SJCRH30 (cell line): Measurements from ENCODE around the gene TTLL7. TPM values are rescaled to one million over a fixed set of nuclear protein-coding genes. Genes with fewer than 3 reads are reported as not detected.
A peak's percentile ranks its signal among the peaks of the same experiment; 100 is the strongest.
"Not testable (repeated sequence)": the region's sequence is repeated elsewhere in the genome, so short reads cannot be mapped to it uniquely, and the experiment has no call there.

Source experiments
- DNase-seq, 2 experiments: peaks; one replicate each; pipeline ENCODE4 v3.0.0-alpha.2; 2015 to 2020
- H3K27ac ChIP-seq: fragments of 250-450 bp; sonication (Bioruptor Pico); 2 replicates; pipeline ENCODE4 v1.5.1; 2020; ENCODE audit warnings: mild to moderate bottlenecking, moderate library complexity
- H3K27me3 ChIP-seq: fragments of 250-450 bp; sonication (Bioruptor Pico); 2 replicates; pipeline ENCODE4 v1.5.1; 2020; ENCODE audit warnings: mild to moderate bottlenecking, moderate library complexity
- H3K36me3 ChIP-seq: fragments of 250-450 bp; sonication (Bioruptor Pico); 2 replicates; pipeline ENCODE4 v1.5.1; 2020; ENCODE audit warnings: mild to moderate bottlenecking, moderate library complexity
- H3K4me1 ChIP-seq: fragments of 250-450 bp; sonication (Bioruptor Pico); 2 replicates; pipeline ENCODE4 v1.5.1; 2020; ENCODE audit warnings: mild to moderate bottlenecking, moderate library complexity
- H3K4me3 ChIP-seq: fragments of 250-450 bp; sonication (Bioruptor Pico); 2 replicates; pipeline ENCODE4 v1.5.1; 2020; ENCODE audit warnings: mild to moderate bottlenecking, moderate library complexity
- H3K9me3 ChIP-seq: fragments of 250-450 bp; sonication (Bioruptor Pico); replicated peaks from 2 replicates; pipeline ENCODE4 v1.5.1; 2020; ENCODE audit warnings: mild to moderate bottlenecking, moderate library complexity
- total RNA-seq: library from RNA; depleted of rRNA; stranded (reverse); fragments of >200 nt; shearing (Covaris generic); gene quantifications from 2 replicates; pipeline ENCODE4 v1.2.3, GENCODE V29; 2014

TTLL7 gene
- total RNA-seq, 1 experiment from 2014 or later, result 25.2 TPM

DNA sequence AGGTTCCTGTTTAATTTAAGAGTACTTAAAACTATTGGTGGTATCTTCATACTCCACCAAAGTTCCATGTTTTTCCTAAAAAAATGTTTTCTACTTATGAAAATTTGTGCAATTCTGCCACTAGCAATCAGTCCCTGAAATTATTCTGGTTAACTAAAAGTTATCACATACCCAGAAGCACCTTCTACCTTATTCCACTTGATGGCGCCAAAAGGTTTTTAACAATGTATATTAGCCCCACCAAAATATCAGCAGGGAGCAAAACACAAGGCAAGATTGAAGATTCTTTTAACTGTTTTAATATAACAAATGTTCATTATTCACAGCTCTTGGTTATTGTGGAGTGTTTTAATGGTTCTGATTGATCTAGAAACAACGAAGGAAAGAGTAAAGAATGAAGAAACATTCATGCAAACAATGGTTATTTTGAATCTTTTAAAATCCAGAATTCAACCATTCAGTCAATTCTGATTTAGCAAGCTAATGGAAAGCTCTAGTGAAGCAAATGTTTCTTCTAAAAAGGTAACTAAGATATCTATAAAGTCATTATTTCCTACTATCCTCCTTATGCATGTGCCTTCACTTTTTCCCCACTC lies 67.2 kb downstream of the TTLL7 start:
- H3K4me1 ChIP-seq, result no peaks in the 10 kb centered on the region
- peak; percentile 24 to 74 for DNase-seq
- H3K4me3 ChIP-seq, result no peak overlapping the region
- H3K9me3 ChIP-seq, result no peaks in the 10 kb centered on the region
- H3K27me3 ChIP-seq, result no peaks in the 10 kb centered on the region
- no peak overlapping the region for H3K27ac ChIP-seq
- H3K36me3 ChIP-seq, result peaks cover 17% of the 10 kb centered on the region

DNA sequence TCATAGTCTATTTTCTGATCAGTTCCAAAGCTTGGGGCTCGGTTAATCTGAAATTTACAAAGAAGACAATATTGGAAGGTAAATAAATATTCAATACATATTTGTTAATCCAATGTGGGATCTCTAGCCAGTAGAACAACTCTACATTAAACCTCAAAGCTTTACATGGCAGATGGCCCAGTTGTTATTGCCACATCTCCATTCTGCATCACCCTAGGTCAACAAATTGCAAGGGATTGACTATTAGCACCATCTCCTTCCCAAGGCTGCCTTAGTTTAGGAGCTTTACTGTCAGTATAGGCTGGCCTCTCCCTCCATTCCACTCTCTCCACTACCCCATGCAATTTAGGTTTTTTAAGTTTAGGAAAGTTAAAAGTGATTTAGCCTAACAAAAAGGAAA lies 69.7 kb downstream of the TTLL7 start:
- DNase-seq, result no peak

DNA sequence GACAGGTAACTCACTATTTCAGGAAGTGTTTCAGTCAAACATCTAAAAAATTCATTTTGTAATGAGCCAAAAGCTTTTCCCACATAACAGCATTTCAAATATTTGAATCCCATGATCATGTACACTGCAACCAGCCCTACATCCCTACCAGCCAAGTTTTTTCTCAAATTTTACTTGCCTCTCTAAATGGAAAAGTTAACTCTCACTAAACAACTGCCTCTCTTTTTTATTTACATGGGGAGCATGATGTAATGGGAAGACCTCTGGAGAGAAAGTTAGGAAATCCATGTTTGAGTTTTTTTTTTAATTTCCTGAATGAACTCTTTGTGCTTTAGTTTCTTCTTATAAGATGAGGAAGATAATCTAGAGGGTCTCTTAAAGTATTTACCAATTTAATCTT lies 70.5 kb downstream of the TTLL7 start:
- DNase-seq, result no peak
- Histone ChIP-seq H3K4me1 (no peaks in the 10 kb centered on the region), H3K9me3 (no peaks in the 10 kb centered on the region), H3K4me3 (no peak overlapping the region), H3K27me3 (no peaks in the 10 kb centered on the region), H3K27ac (no peak overlapping the region), H3K36me3 (peaks cover 13% of the 10 kb centered on the region)

More for the DNA sequence above, 69.7 kb downstream of the TTLL7 start:
- H3K9me3 ChIP-seq, result no peaks in the 10 kb centered on the region
- H3K36me3 ChIP-seq, result peaks cover 13% of the 10 kb centered on the region
- H3K4me1 ChIP-seq, result no peaks in the 10 kb centered on the region
- H3K27ac ChIP-seq, result no peak overlapping the region
- no peaks in the 10 kb centered on the region for H3K27me3 ChIP-seq
- H3K4me3 ChIP-seq, result no peak overlapping the region

DNA sequence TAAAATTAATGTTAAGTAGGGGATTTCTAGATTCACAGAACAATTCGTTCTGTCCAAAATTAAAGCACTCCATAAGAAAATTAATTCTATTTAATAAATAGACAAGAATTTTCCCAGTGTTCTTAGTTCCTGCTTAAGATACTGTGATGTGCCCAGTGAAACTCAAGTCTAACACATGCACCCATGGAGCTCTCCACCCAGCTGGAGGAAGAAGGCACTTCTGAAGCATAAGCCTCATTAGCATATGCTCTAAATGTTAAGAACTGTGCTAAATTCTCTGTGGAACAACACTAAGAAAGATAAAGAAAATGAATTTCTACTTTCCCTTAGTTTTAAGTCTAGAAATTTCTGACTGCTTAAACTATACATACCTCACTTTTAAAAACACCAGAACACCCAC lies 71.2 kb downstream of the TTLL7 start:
- no peaks in the 10 kb centered on the region for H3K27me3 ChIP-seq
- no peak for DNase-seq
- no peak overlapping the region for H3K27ac ChIP-seq
- peaks cover 9% of the 10 kb centered on the region for H3K36me3 ChIP-seq
- H3K9me3 ChIP-seq, result no peaks in the 10 kb centered on the region
- H3K4me3 ChIP-seq, result no peak overlapping the region
- no peaks in the 10 kb centered on the region for H3K4me1 ChIP-seq

DNA sequence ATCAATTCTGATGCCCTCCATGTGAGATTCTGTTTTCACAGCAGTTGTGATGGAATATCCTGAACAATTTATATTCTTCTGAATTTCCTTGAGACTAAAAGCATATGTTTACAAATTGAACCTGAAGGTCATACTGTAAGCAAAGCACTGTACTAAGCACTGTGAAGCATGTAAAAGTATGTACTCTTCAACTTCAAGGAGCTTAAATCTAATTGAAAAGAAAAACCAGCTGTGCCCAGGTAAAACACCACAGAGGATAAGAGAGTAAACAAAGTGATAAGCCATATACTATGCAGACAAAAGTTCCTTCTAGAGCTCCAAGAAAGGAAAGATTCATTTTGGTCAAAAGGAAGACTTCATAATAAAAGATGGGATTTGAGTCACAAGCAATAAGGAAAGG lies 71.9 kb downstream of the TTLL7 start:
- Histone ChIP-seq H3K9me3 (no peaks in the 10 kb centered on the region), H3K36me3 (peaks cover 12% of the 10 kb centered on the region), H3K27me3 (no peaks in the 10 kb centered on the region), H3K4me3 (no peak overlapping the region), H3K4me1 (no peaks in the 10 kb centered on the region), H3K27ac (no peak overlapping the region)
- no peak for DNase-seq

DNA sequence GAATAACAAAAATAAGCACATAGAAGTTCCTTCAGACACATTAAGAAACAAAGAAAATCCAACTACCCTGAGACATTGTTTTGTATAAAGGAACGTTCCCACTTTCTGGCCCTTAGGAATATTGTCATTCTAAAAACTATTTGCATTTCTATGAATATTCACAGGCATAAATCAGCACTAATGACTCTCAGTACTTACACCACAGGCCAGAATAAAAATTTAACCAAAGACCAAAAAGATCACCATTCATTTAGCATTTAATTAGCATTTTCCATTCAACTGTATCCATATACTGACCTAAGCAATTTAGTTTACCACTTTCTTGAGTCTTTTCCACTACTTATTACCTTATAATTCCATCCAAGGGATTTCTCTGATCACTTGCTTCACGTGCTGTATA lies 75.4 kb downstream of the TTLL7 start:
- Histone ChIP-seq H3K36me3 (peaks cover 22% of the 10 kb centered on the region), H3K9me3 (no peaks in the 10 kb centered on the region), H3K27ac (no peak overlapping the region), H3K4me1 (no peaks in the 10 kb centered on the region), H3K4me3 (no peak overlapping the region), H3K27me3 (no peaks in the 10 kb centered on the region)
- no peak for DNase-seq

DNA sequence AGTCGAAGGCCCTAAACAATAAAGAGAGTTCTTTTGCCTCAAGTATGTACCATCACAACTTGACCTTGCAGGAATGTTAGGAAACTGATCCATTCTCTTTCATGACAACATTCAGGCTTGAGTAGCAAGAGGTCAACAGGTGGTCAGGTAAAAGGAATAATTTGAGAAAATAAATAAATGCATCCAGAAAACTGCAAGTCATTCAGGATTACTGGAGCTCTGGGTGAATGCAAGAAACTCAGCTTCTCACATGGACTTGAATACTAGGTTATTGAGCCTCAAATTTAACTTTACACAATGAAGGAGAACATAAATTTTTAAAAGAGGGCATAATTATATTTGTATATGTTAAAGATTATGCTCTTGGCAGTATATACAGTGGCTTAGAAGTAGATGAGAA lies 76.5 kb downstream of the TTLL7 start:
- Histone ChIP-seq H3K27ac (no peak overlapping the region), H3K9me3 (no peaks in the 10 kb centered on the region), H3K4me3 (no peak overlapping the region), H3K27me3 (no peaks in the 10 kb centered on the region), H3K4me1 (no peaks in the 10 kb centered on the region), H3K36me3 (peaks cover 20% of the 10 kb centered on the region)
- DNase-seq, result no peak

DNA sequence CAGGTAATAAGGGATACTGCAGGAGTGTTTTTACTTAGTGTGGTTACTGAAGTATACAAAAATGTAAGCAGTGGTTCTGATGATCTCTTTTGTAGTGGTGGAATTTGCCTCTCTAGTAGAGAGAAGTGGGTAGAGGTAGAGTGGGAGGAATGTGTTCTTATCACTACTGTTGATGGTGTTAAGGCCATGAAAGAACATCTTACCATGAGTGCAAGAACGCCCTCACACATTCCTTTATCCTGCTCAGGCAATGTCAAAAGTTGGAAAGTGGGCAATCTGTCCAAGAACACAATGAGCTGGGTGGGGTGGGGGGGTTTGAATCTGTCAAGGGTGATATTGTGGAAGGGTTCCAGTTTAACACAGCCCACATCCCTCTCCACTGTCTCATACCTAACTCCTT lies 78.6 kb downstream of the TTLL7 start:
- Histone ChIP-seq H3K4me1 (no peaks in the 10 kb centered on the region), H3K4me3 (no peak overlapping the region), H3K36me3 (peaks cover 33% of the 10 kb centered on the region), H3K27ac (no peak overlapping the region), H3K27me3 (no peaks in the 10 kb centered on the region), H3K9me3 (peaks cover 3% of the 10 kb centered on the region; the same call in 1 of the 2 replicates)
- no peak for DNase-seq

DNA sequence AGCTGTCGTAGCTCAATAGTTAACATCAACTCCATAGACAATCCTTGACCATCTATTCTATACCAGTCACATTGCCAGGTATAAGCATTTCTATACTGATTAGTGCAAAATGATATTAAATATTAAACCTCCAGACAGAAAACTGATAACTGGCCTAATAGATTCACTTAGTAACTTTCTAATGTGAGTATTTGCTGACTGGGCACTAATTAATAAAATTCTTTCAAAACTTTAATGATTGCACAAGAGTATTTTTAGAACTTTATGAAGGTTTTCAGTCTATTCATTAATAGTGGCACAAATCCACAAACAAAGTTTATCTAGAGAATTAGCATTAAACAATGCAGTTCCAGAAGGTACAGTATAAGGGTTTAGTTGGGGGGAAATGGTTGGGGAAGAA lies 79.1 kb downstream of the TTLL7 start:
- Histone ChIP-seq H3K27ac (no peak overlapping the region), H3K4me1 (no peaks in the 10 kb centered on the region)

DNA sequence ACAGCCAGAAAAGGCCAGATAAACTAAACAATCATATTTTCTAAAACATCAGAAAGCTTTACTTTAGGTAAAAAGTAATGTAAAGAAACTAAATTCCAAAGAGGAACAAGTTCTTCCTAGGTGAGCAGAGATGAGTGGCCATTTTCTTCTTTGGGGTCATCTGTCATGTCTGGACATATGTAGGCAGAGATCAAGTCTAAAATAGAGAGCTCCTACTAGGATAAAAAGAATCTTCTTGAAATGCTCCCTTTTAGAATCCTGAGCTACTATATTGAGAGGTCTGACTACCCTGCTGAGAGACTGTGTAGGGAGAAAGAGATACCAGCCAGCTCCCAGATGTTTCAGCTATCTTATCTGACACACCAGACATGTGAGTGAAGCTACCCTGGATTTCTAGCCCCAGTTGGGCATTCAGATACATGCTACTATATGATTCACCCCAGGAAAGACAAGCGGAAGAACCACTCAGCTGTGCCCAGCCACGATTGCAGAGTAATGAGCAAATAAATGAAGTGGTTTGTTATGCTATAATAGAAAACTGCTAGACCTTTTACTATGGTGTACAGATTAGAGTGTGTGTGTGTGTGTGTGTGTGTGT lies 80.1 kb downstream of the TTLL7 start:
- Histone ChIP-seq H3K4me3 (no peak overlapping the region), H3K4me1 (no peaks in the 10 kb centered on the region), H3K36me3 (peaks cover 35% of the 10 kb centered on the region), H3K9me3 (peaks cover 3% of the 10 kb centered on the region; the same call in 1 of the 2 replicates), H3K27ac (no peak overlapping the region), H3K27me3 (no peaks in the 10 kb centered on the region)
- DNase-seq, result no peak

More for the DNA sequence above, 79.1 kb downstream of the TTLL7 start:
- no peak for DNase-seq
- H3K9me3 ChIP-seq, result peaks cover 3% of the 10 kb centered on the region; the same call in 1 of the 2 replicates
- H3K27me3 ChIP-seq, result no peaks in the 10 kb centered on the region
- H3K4me3 ChIP-seq, result no peak overlapping the region
- H3K36me3 ChIP-seq, result peaks cover 33% of the 10 kb centered on the region

DNA sequence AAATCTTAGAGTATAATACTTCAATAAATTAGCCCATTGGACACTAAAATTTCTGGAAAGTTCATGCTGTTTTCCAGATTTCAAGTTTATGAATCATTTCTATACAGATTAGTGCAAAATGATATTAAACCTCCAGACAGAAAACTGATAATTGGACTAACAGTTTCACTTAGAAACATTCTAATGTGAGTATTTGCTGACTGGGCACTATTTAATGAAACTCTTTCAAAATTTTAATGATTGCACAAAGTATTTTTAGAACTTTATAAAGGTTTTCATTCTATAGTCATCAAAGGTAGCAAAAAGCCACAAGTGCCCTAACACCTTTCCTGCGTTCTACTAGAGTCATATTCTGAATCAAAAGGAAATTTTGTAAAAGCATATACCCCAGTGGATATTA lies 81.0 kb downstream of the TTLL7 start:
- no peaks in the 10 kb centered on the region for H3K4me1 ChIP-seq
- peaks cover 3% of the 10 kb centered on the region; the same call in 1 of the 2 replicates for H3K9me3 ChIP-seq
- H3K27ac ChIP-seq, result no peak overlapping the region
- peaks cover 35% of the 10 kb centered on the region for H3K36me3 ChIP-seq
- DNase-seq, result no peak
- no peaks in the 10 kb centered on the region for H3K27me3 ChIP-seq
- H3K4me3 ChIP-seq, result no peak overlapping the region

DNA sequence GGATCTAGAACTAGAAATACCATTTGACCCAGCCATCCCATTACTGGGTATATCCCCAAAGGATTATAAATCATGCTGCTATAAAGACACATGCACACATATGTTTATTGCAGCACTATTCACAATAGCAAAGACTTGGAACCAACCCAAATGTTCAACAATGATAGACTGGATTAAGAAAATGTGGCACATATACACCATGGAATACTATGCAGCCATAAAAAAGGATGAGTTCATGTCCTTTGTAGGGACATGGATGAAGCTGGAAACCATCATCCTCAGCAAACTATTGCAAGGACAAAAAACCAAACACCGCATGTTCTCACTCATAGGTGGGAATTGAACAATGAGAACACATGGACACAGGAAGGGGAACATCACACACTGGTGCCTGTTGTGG lies 82.8 kb downstream of the TTLL7 start:
- H3K27me3 ChIP-seq, DNase-seq, H3K4me3 ChIP-seq, H3K27ac ChIP-seq, H3K9me3 ChIP-seq, H3K4me1 ChIP-seq: not testable (repeated sequence)
- H3K36me3 ChIP-seq, result peaks cover 31% of the 10 kb centered on the region

DNA sequence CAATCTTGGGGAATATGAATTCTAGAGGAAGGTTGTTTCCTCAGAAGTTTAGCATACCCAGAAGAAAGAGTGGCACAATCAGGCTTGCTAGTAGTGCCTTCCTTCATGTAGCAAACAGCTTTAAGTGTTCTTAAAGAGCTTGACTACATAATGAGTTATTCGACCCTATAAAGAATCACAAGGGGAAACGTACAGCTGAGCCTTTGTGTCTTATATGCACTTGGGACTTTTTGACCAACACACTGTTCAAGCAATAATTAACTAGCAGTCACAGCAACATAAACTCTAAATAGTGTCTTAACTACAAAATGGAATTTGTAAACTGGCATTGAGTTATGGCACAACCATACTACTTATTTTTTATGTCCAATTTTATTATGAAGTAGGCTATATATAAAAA lies 86.1 kb downstream of the TTLL7 start:
- H3K4me1 ChIP-seq, result peaks cover 3% of the 10 kb centered on the region; the same call in 1 of the 2 replicates
- H3K36me3 ChIP-seq, result peaks cover 33% of the 10 kb centered on the region
- no peak overlapping the region for H3K4me3 ChIP-seq
- no peak for DNase-seq
- H3K9me3 ChIP-seq, result peaks cover 3% of the 10 kb centered on the region; the same call in 1 of the 2 replicates
- H3K27ac ChIP-seq, result no peak overlapping the region
- no peaks in the 10 kb centered on the region for H3K27me3 ChIP-seq

DNA sequence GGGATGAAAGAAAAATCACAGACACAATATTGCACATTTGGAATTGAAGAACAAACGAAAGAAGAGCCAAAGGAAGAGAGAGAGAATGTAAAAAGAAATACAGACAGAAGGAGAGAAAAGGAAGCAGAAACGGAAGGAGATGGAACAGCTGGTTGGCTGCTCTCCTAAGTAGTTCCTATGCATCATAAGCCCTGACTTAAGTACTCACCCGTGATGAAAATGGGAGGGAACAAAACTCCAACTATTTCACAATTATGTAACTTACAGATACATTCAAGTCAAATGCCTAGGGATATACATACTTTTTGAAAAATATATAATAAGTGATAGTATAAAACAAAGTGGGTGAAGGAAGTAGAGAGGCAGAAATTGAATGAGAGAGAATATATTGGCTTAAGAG lies 88.5 kb downstream of the TTLL7 start:
- H3K4me1 ChIP-seq, result peaks cover 4% of the 10 kb centered on the region; the same call in 1 of the 2 replicates
- peak in 1 of 2 experiments; percentile 11 for DNase-seq
- no peaks in the 10 kb centered on the region for H3K27me3 ChIP-seq
- H3K9me3 ChIP-seq, result no peaks in the 10 kb centered on the region
- no peak overlapping the region for H3K27ac ChIP-seq
- H3K4me3 ChIP-seq, result no peak overlapping the region
- peaks cover 28% of the 10 kb centered on the region for H3K36me3 ChIP-seq

DNA sequence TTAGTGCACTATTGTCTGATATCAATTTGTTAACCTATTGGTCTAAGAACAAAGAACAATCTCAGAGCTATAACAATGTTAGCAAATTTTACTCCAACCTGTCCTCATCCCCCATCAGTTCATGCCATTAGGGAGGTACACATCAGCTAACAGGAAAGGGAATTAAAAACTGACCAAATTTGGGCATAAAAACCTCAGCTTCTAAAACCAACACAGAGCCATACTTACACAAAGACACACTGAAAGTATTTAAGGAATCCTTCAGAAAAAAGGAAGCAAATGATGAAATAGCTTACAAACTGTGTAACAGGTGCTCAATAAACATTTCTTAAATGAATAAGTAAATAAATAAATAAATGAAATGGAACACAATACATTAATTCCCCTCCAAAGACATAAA lies 89.2 kb downstream of the TTLL7 start:
- Histone ChIP-seq H3K27me3 (no peaks in the 10 kb centered on the region), H3K9me3 (no peaks in the 10 kb centered on the region), H3K27ac (no peak overlapping the region), H3K36me3 (peaks cover 33% of the 10 kb centered on the region), H3K4me1 (peaks cover 4% of the 10 kb centered on the region; the same call in 1 of the 2 replicates), H3K4me3 (no peak overlapping the region)
- DNase-seq, result no peak
